Fibroblast of lung (primary cell): ENCODE data around the gene RAP1GDS1. TPM values are rescaled to one million over a fixed set of nuclear protein-coding genes. Genes with fewer than 3 reads are reported as not detected.
"Not testable (repeated sequence)": the region's sequence is repeated elsewhere in the genome, so short reads cannot be mapped to it uniquely, and the experiment has no call there.

Experiments
- DNase-seq, 2 donors: peaks; one replicate each; pipeline versions ENCODE4 v3.0.0 to v3.0.0-alpha.2; 2010; ENCODE audit warnings: low read depth in 2 of 2
- H2AFZ ChIP-seq: 2 replicates; pipeline ENCODE4 v1.5.1; 2012; ENCODE audit warnings: low read length, control low read depth, inconsistent platforms
- H3K27ac ChIP-seq: 2 replicates; pipeline ENCODE4 v1.5.1; 2011; ENCODE audit warnings: low read length, control low read depth; ENCODE audit not compliant: insufficient read depth
- H3K27me3 ChIP-seq: 2 replicates; pipeline ENCODE4 v1.5.1; 2011; ENCODE audit warnings: mild to moderate bottlenecking, low read length; ENCODE audit not compliant: control insufficient read depth, insufficient read depth
- H3K36me3 ChIP-seq: 2 replicates; pipeline ENCODE4 v1.5.1; 2011; ENCODE audit warnings: low read length; ENCODE audit not compliant: control insufficient read depth, insufficient read depth
- H3K4me1 ChIP-seq: 2 replicates; pipeline ENCODE4 v1.5.1; 2011; ENCODE audit warnings: low read length; ENCODE audit not compliant: control insufficient read depth, insufficient read depth; ENCODE audit errors: extremely low read depth
- H3K4me2 ChIP-seq: 2 replicates; pipeline ENCODE4 v1.5.1; 2011; ENCODE audit warnings: low read length, control low read depth; ENCODE audit not compliant: insufficient read depth; ENCODE audit errors: extremely low read depth
- H3K4me3 ChIP-seq, 4 experiments: fragments of 200-600 bp in 1 of 4; sonication (generic) in 1 of 4; replicated peaks in 1 of 4; 2 replicates each; pipeline ENCODE4 v1.5.1; 2011 to 2016; ENCODE audit warnings: low read length in 4 of 4, low read depth in 3 of 4, mild to moderate bottlenecking in 3 of 4, control low read depth in 2 of 4, inconsistent platforms in 1 of 4, mixed read lengths in 1 of 4; ENCODE audit not compliant: insufficient read depth in 1 of 4; ENCODE audit errors: control extremely low read depth in 1 of 4
- H3K79me2 ChIP-seq: 2 replicates; pipeline ENCODE4 v1.5.1; 2012; ENCODE audit warnings: mild to moderate bottlenecking, low read length, inconsistent platforms; ENCODE audit not compliant: control insufficient read depth, insufficient read depth
- H3K9ac ChIP-seq: 2 replicates; pipeline ENCODE4 v1.5.1; 2011; ENCODE audit warnings: mild to moderate bottlenecking, low read length, control low read depth; ENCODE audit not compliant: insufficient read depth
- H3K9me3 ChIP-seq: 2 replicates; pipeline ENCODE4 v1.5.1; 2012; ENCODE audit warnings: low read depth, low read length; ENCODE audit not compliant: control insufficient read depth, insufficient read depth
- H4K20me1 ChIP-seq: 2 replicates; pipeline ENCODE4 v1.5.1; 2011; ENCODE audit warnings: low read length; ENCODE audit not compliant: control insufficient read depth, insufficient read depth; ENCODE audit errors: extremely low read depth
- CTCF ChIP-seq, 2 donors: IDR thresholded peaks in 1 of 2; conservative IDR thresholded peaks in 1 of 2; 1 replicate in 1 of 2; 2 replicates in 1 of 2; pipeline ENCODE4 v1.5.1; 2011 to 2012; ENCODE audit warnings: low read length in 2 of 2, control low read depth in 1 of 2, inconsistent platforms in 1 of 2, low read depth in 1 of 2, mild to moderate bottlenecking in 1 of 2
- EZH2 ChIP-seq: IDR thresholded peaks from 2 replicates; pipeline ENCODE4 v1.5.1; 2012; ENCODE audit warnings: low read length, control low read depth, mild to moderate bottlenecking; ENCODE audit errors: missing control alignments
- polyA plus RNA-seq, 2 donors: library from polyadenylated mRNA; depleted of rRNA in 1 of 2; stranded (reverse) in 1 of 2; unstranded in 1 of 2; fragments of >200 nt; gene quantifications; 2 replicates each; pipeline ENCODE4 v1.2.1, GENCODE V29; 2011 to 2012; ENCODE audit warnings: missing spikeins in 1 of 2
- total RNA-seq: library from RNA; depleted of rRNA; stranded (reverse); fragments of >200 nt; gene quantifications from 2 replicates; pipeline ENCODE4 v1.2.1, GENCODE V29; 2014

The RAP1GDS1 gene
- total and polyA plus RNA-seq, 2 donors (not counting 1 experiment from before 2014, with no cell fraction given), result 68.3 to 103 TPM

DNA sequence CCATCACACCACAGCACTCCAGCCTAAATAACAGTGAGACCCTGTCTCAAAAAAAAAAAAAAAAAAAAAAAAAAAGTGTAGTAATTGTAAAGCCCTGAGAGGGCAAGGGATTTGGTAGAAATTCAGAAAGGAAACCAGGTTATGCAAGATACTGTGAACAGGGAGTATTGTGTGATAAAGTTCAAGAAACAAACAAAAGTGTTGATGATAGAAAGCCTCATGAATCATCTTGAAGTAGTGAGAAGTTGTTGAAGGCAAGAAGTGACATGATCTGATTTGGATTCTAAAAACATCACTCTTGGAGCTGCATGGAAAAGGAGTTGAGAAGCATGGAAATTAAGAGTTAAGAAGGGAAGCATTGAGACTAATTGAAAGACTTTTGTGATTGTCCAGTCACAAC is 102.2 kb downstream of the RAP1GDS1 start:
- H3K27ac ChIP-seq, result no peak overlapping the region
- no peaks in the 10 kb centered on the region for H3K9me3 ChIP-seq
- no peaks in the 10 kb centered on the region for H3K27me3 ChIP-seq
- no peak overlapping the region for H3K4me3 ChIP-seq
- H3K36me3 ChIP-seq, result no peaks in the 10 kb centered on the region
- H3K79me2 ChIP-seq, result no peaks in the 10 kb centered on the region
- H4K20me1 ChIP-seq, result no peaks in the 10 kb centered on the region
- TF ChIP-seq EZH2 (no peak), CTCF (conservative IDR thresholded peaks at IDR 0.05 in 1 of 2, IDR thresholded peaks at IDR 0.05 in 1 of 2; ENCODE audit: low read depth in 1 of 2, low read length in 2 of 2) (no peak)
- no peak overlapping the region for H2AFZ ChIP-seq
- DNase-seq, result no peak
- no peak overlapping the region for H3K9ac ChIP-seq
- no peak overlapping the region for H3K4me2 ChIP-seq
- H3K4me1 ChIP-seq, result no peaks in the 10 kb centered on the region

DNA sequence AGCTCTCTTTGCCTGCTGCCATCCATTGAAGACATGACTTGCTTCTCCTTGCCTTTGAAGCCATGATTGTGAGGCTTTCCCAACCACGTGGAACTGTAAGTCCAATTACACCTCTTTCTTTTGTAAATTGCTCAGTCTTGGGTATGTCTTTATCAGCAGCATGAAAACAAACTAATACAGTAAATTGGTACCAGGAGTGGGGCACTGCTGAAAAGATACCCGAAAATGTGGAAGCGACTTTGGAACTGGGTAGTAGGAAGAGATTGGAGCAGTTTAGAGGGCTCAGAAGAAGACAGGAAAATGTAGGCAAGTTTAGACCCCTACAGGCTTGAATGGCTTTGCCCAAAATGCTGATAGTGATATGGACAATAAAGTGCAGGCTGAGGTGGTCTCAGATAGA is 105.1 kb downstream of the RAP1GDS1 start:
- H3K4me1 ChIP-seq, H4K20me1 ChIP-seq, H3K36me3 ChIP-seq, H2AFZ ChIP-seq, H3K4me3 ChIP-seq, H3K27me3 ChIP-seq, H3K9me3 ChIP-seq, DNase-seq, H3K4me2 ChIP-seq, H3K79me2 ChIP-seq, H3K9ac ChIP-seq, H3K27ac ChIP-seq: not testable (repeated sequence)

DNA sequence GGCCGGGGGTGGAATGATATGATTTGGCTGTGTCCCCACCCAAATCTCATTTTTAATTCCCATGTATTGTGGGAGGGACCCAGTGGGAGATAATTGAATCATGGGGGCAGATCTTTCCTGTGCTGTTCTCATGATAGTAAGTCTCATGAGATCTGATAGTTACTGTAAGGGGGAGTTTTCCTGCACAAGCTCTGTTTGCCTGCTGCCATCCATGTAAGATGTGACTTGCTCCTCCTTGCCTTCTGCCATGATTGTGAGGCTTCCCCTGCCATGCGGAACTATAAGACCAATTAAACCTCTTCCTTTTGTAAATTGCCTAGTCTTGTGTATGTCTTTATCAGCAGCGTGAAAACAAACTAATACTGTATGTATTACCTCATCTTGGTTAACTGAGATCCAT is 106.8 kb downstream of the RAP1GDS1 start:
- H4K20me1 ChIP-seq, H3K79me2 ChIP-seq, H3K4me1 ChIP-seq, H3K4me3 ChIP-seq, DNase-seq, H3K9ac ChIP-seq, H3K36me3 ChIP-seq, H3K27ac ChIP-seq, H2AFZ ChIP-seq, H3K9me3 ChIP-seq, H3K27me3 ChIP-seq, H3K4me2 ChIP-seq: not testable (repeated sequence)

GRCh38 chr4:98369322-98369721 is 108.1 kb downstream of the RAP1GDS1 start:
- no peak for DNase-seq
- no peaks in the 10 kb centered on the region for H4K20me1 ChIP-seq

More at GRCh38 chr4:98369322-98369721, 108.1 kb downstream of the RAP1GDS1 start:
- H3K4me3 ChIP-seq, result no peak overlapping the region
- H2AFZ ChIP-seq, result no peak overlapping the region
- H3K4me2 ChIP-seq, result no peak overlapping the region
- H3K9me3 ChIP-seq, result no peaks in the 10 kb centered on the region
- H3K27me3 ChIP-seq, result no peaks in the 10 kb centered on the region
- H3K9ac ChIP-seq, result no peak overlapping the region
- no peaks in the 10 kb centered on the region for H3K4me1 ChIP-seq
- H3K79me2 ChIP-seq, result no peaks in the 10 kb centered on the region
- H3K36me3 ChIP-seq, result no peaks in the 10 kb centered on the region
- no peak for TF ChIP-seq EZH2
- no peak for TF ChIP-seq CTCF (conservative IDR thresholded peaks at IDR 0.05 in 1 of 2, IDR thresholded peaks at IDR 0.05 in 1 of 2; ENCODE audit: low read depth in 1 of 2, low read length in 2 of 2)
- H3K27ac ChIP-seq, result no peak overlapping the region
